B cell (primary cell): ENCODE data around the gene TRIM46. TPM values are rescaled to one million over a fixed set of nuclear protein-coding genes. Genes with fewer than 3 reads are reported as not detected.

ENCODE experiments used
- ATAC-seq: fragments of 200-7000 bp; cut with Tn5 transposase; one replicate; pipeline ENCODE4 v1.10.0; 2021; ENCODE audit warnings: low read depth, mild to moderate bottlenecking, moderate number of reproducible peaks, moderate library complexity
- CTCF ChIA-PET: fragments of 350-600 bp; sonication (Branson Sonifier 250); formaldehyde crosslinking; loops from one replicate; lab custom pipeline; 2021; ENCODE audit warnings: antibody characterized with exemption, inconsistent platforms; lab: Charles Lee
- POLR2A ChIA-PET: fragments of 350-600 bp; sonication (Branson Sonifier 250); formaldehyde crosslinking; loops from one replicate; lab custom pipeline; 2021; ENCODE audit warnings: antibody characterized with exemption; lab: Charles Lee
- DNase-seq: peaks from one replicate; pipeline ENCODE4 v3.0.0; 2013
- H2AFZ ChIP-seq: 2 replicates; pipeline ENCODE4 v1.6.1; 2012; ENCODE audit warnings: mild to moderate bottlenecking, low read depth, low read length; ENCODE audit not compliant: insufficient read depth, poor library complexity, severe bottlenecking
- H3K27ac ChIP-seq, 2 donors: 1 replicate in 1 of 2; 2 replicates in 1 of 2; pipeline ENCODE4 v1.5.1; 2012 to 2013; ENCODE audit warnings: low read length in 2 of 2, mild to moderate bottlenecking in 2 of 2, moderate library complexity in 1 of 2
- H3K27me3 ChIP-seq, 4 experiments: fragments of 200-600 bp in 1 of 4; sonication (generic) in 1 of 4; replicated peaks in 1 of 4; 1 replicate in 2 of 4; 2 replicates in 2 of 4; pipeline versions ENCODE4 v1.6.1 to v1.7.0; 2013 to 2016; ENCODE audit warnings: low read length in 3 of 4, mild to moderate bottlenecking in 2 of 4, mixed read lengths in 1 of 4, moderate library complexity in 1 of 4; ENCODE audit not compliant: insufficient read depth in 4 of 4, control insufficient read depth in 3 of 4; ENCODE audit errors: control extremely low read depth in 1 of 4
- H3K36me3 ChIP-seq, 2 experiments: replicated peaks in 1 of 2; 1 replicate in 1 of 2; 2 replicates in 1 of 2; pipeline versions ENCODE4 v1.6.1 to v1.7.1; 2013; ENCODE audit warnings: low read length in 1 of 2; ENCODE audit not compliant: insufficient read depth in 2 of 2, control insufficient read depth in 1 of 2; ENCODE audit errors: control extremely low read depth in 1 of 2, extremely low read depth in 1 of 2
- H3K4me1 ChIP-seq, 2 donors: fragments of 200-600 bp in 1 of 2; sonication (generic) in 1 of 2; 1 replicate in 1 of 2; 2 replicates in 1 of 2; pipeline versions ENCODE4 v1.5.1 to v1.6.1; 2013 to 2017; ENCODE audit warnings: low read length in 2 of 2; ENCODE audit not compliant: control insufficient read depth in 2 of 2, insufficient read depth in 2 of 2
- H3K4me2 ChIP-seq: replicated peaks from 2 replicates; pipeline ENCODE3; 2012; ENCODE audit warnings: mild to moderate bottlenecking, low read depth, low read length; ENCODE audit not compliant: poor library complexity, severe bottlenecking
- H3K4me3 ChIP-seq, 5 experiments: fragments of 200-600 bp in 1 of 5; sonication (generic) in 1 of 5; 1 replicate in 3 of 5; 2 replicates in 2 of 5; pipeline versions ENCODE4 v1.5.1 to v1.7.0; 2011 to 2016; ENCODE audit warnings: low read length in 4 of 5, mild to moderate bottlenecking in 4 of 5, low read depth in 2 of 5, control low read depth in 1 of 5, moderate library complexity in 1 of 5; ENCODE audit not compliant: insufficient read depth in 1 of 5; ENCODE audit errors: control extremely low read depth in 1 of 5, extremely low read depth in 1 of 5
- H3K79me2 ChIP-seq: fragments of 200-600 bp; sonication (generic); one replicate; pipeline ENCODE4 v1.6.0; 2016; ENCODE audit warnings: low read length; ENCODE audit not compliant: control insufficient read depth, insufficient read depth
- H3K9ac ChIP-seq: fragments of 200-600 bp; sonication (generic); 2 replicates; pipeline ENCODE4 v1.6.1; 2017; ENCODE audit warnings: mild to moderate bottlenecking, low read length, moderate library complexity
- H3K9me3 ChIP-seq, 3 donors: one replicate each; pipeline versions ENCODE4 v1.6.1 to v1.7.1; 2013; ENCODE audit warnings: low read length in 2 of 3; ENCODE audit not compliant: control insufficient read depth in 2 of 3, insufficient read depth in 1 of 3; ENCODE audit errors: control extremely low read depth in 1 of 3
- H4K20me1 ChIP-seq: 2 replicates; pipeline ENCODE4 v1.6.0; 2012; ENCODE audit warnings: mild to moderate bottlenecking, low read length; ENCODE audit not compliant: insufficient read depth, control insufficient read depth, poor library complexity, severe bottlenecking
- H3K27ac Mint-ChIP-seq: one replicate; pipeline ENCODE4 v1.8.0; 2021; ENCODE audit warnings: mixed read lengths
- H3K27me3 Mint-ChIP-seq: one replicate; pipeline ENCODE4 v1.8.0; 2021; ENCODE audit warnings: mixed read lengths
- H3K4me1 Mint-ChIP-seq: one replicate; pipeline ENCODE4 v1.8.0; 2021; ENCODE audit warnings: mixed read lengths
- H3K4me3 Mint-ChIP-seq: one replicate; pipeline ENCODE4 v1.8.0; 2021; ENCODE audit warnings: mixed read lengths
- H3K9me3 Mint-ChIP-seq: one replicate; pipeline ENCODE4 v1.8.0; 2022; ENCODE audit warnings: mixed read lengths; ENCODE audit not compliant: insufficient read depth
- EZH2 ChIP-seq: IDR thresholded peaks from 2 replicates; pipeline ENCODE4 v1.6.1; 2012; ENCODE audit warnings: borderline replicate concordance, low read depth, mild to moderate bottlenecking, moderate library complexity, low read length; ENCODE audit not compliant: insufficient read depth, poor library complexity, severe bottlenecking
- WGBS: methylation state at CpG from one replicate; pipeline ENCODE4 v1.1.5; 2013; ENCODE audit warnings: missing lambda C conversion rate; ENCODE audit not compliant: insufficient coverage; 5-methylcytosine and 5-hydroxymethylcytosine counted together
- intact Hi-C: fragments of 100-400 bp; cut with micrococcal nuclease; formaldehyde crosslinking; loops from one replicate; pipeline ENCODE4 v1.10.0; 2022
- polyA plus RNA-seq: library from polyadenylated mRNA; depleted of rRNA; stranded (reverse); fragments of >200 nt; gene quantifications from 2 replicates; pipeline ENCODE4 v1.2.3, GENCODE V29; 2012
- total RNA-seq, 2 donors: library from RNA; stranded (reverse); fragments of 120-200 nt in 1 of 2; gene quantifications; 1 replicate in 1 of 2; 2 replicates in 1 of 2; pipeline versions ENCODE4 v1.2.3 to v1.2.4, GENCODE V29; 2013 to 2022
- TF ChIP-seq, protein P1 (sequence below): fragments of 200-600 bp; IDR thresholded peaks from one replicate; pipeline ENCODE4 v1.8.0; 2022; ENCODE audit warnings: antibody characterized with exemption, mild to moderate bottlenecking

Gene TRIM46
- total and polyA plus RNA-seq, 2 donors (not counting 1 experiment from before 2014, with no cell fraction given), result 2.6 to 3.4 TPM

DNA sequence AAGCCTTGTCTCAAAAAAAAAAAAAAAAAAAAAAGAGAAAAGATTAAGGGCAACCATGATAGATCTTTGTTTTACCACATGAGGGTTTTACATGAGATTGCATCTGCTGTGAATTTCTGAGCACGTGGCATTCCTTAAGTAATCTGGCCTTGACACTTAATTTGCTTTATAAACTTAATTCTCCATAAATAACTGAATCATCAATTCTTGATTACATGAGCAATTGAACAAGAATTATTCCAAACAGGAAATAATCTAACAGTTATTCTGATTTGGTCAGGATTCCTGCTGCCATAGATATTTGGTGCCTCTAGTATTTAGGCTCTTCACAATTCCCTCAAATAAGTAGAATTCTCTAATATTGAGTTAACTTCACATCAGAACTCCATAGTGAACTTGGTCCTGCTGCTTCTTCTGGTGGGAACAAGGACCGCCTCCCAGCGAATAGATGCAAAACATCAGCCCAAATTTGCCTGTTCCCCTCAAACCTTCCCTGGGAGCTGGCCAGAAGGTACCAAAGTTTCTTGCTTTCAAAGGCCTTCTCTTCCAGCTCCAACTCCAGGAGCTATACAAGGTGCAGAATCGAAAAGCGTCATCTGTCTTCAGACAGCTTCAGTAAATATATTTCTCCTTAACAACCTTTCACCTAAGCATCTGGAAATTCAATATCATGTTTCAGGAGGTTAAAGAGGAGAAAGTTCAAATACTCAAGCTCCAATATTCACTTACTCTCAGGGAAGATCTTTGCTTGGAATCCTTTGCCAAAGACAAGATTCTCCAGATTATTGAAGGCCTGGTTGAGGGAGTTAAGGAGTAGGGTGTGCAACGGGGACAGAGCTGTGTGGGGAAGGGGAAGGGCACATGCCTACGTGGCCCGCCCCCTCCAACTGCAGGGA is 1.6 kb upstream of the TRIM46 start:
- peak overlapping the region; percentile 97 for H3K4me3 Mint-ChIP-seq
- ATAC-seq, result peak; percentile 9
- H3K4me1 ChIP-seq, result peaks cover 30 to 42% of the 10 kb centered on the region in 2 donors
- TF ChIP-seq, protein P1, sequence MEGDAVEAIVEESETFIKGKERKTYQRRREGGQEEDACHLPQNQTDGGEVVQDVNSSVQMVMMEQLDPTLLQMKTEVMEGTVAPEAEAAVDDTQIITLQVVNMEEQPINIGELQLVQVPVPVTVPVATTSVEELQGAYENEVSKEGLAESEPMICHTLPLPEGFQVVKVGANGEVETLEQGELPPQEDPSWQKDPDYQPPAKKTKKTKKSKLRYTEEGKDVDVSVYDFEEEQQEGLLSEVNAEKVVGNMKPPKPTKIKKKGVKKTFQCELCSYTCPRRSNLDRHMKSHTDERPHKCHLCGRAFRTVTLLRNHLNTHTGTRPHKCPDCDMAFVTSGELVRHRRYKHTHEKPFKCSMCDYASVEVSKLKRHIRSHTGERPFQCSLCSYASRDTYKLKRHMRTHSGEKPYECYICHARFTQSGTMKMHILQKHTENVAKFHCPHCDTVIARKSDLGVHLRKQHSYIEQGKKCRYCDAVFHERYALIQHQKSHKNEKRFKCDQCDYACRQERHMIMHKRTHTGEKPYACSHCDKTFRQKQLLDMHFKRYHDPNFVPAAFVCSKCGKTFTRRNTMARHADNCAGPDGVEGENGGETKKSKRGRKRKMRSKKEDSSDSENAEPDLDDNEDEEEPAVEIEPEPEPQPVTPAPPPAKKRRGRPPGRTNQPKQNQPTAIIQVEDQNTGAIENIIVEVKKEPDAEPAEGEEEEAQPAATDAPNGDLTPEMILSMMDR, result no peak
- no peak for TF ChIP-seq EZH2
- H2AFZ ChIP-seq, result peak overlapping the region; percentile 97
- H3K27me3 ChIP-seq, result no peaks in the 10 kb centered on the region
- ChIA-PET CTCF (interaction anchor here (0.9 to 12.7 kb wide), 33 partner anchors 9 to 421 kb away, joined by 3 to 307 read pairs (median 5); partner anchors contain the start of genes ADAM15, EFNA4, FLAD1 and MTX1), POLR2A (interaction anchor here (0.6 to 2.1 kb wide), 15 partner anchors 13 to 128 kb away, joined by 3 to 10 read pairs (median 4); partner anchors contain the start of genes DPM3, EFNA1 and SLC50A1)
- peaks cover 0 to 21% of the 10 kb centered on the region in 2 experiments for H3K36me3 ChIP-seq
- intact Hi-C loops, result loop anchor here (1.0 to 5.0 kb wide), 5 partner anchors 32 to 613 kb away; partner anchors contain the start of genes CKS1B, DPM3, SHC1 and UBE2Q1
- H3K4me1 Mint-ChIP-seq, result peaks cover 48% of the 10 kb centered on the region
- peak overlapping the region; percentile 89 to 92 for H3K27ac ChIP-seq
- 45% methylated on average over 6 of the region's 8 CpGs for WGBS
- H3K4me3 ChIP-seq, result peak overlapping the region; percentile 27 to 95 (median 73)
- no peaks in the 10 kb centered on the region for H3K27me3 Mint-ChIP-seq
- peaks cover 42% of the 10 kb centered on the region for H3K79me2 ChIP-seq
- H4K20me1 ChIP-seq, result no peaks in the 10 kb centered on the region
- no peaks in the 10 kb centered on the region for H3K9me3 ChIP-seq
- peak overlapping the region; percentile 91 for H3K9ac ChIP-seq
- DNase-seq, result no peak
- no peaks in the 10 kb centered on the region for H3K9me3 Mint-ChIP-seq
- H3K27ac Mint-ChIP-seq, result peak overlapping the region; percentile 98
- H3K4me2 ChIP-seq, result peak overlapping the region; percentile 78
